HG02943 (cell line): Measurements from ENCODE around the gene NFKB1.

Experiments
- ATAC-seq: cut with Tn5 transposase; IDR thresholded peaks from one replicate; pipeline ENCODE4 v1.9.1; 2021; ENCODE audit warnings: mild to moderate bottlenecking, low read depth, moderate library complexity; ENCODE audit not compliant: unreplicated experiment

The NFKB1 gene

DNA sequence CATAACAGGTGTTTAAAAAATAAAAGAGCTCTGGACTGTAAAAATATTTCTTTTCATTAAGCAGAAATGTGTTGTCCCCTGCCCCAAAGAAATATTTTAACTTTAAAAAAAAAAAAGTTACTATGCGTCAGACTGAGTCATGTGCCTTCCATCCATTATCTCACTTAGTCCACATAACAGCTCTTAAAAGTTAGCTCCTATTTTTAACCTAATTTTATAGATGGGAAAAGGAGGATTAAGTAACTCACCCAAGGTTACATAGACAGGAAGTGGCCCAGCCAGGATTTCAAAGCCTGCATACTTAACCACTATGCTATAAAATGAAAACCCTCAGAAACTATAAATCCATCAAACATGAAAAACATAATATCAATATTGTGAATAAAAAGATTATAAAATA is 161.9 kb downstream of the NFKB1 start:
- no peak for ATAC-seq

DNA sequence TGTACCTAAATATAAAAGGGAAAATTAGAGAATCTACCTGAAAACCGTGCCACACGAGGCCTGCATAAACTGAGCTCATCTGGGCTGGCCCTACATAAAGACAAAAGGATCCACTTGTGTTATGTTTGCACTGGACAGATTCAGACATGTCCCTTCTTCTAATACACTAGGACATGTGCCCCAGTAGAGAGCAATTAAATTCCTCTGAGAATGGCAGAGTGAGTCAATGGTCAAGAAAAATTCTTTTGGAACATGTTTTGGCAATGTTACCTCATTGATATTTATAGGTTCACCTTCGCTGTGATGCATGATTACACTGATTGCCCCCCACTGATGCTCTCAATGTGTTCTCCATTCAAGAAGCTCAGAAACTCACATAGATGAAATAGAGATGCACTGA is 164.4 kb downstream of the NFKB1 start:
- no peak for ATAC-seq
